ENCODE data around the gene NGEF.
A peak's percentile ranks its signal among the peaks of the same experiment; 100 is the strongest.
"Not testable (repeated sequence)": the region's sequence is repeated elsewhere in the genome, so short reads cannot be mapped to it uniquely, and the experiment has no call there.

NGEF gene

GRCh38 chr2:232908695-232909094 lies 104.4 kb downstream of the NGEF start:
- no peak for TF ChIP-seq CTCF (conservative IDR thresholded peaks at IDR 0.05; ENCODE audit: low read length)
- DNase-seq (ENCODE audit: low read depth), result no peak
- H3K4me3 ChIP-seq (ENCODE audit: low read length), result no peak overlapping the region

GRCh38 chr2:232907718-232908085 lies 105.4 kb downstream of the NGEF start:
- H3K4me3 ChIP-seq (ENCODE audit: low read length); DNase-seq (ENCODE audit: low read depth): not testable (repeated sequence)

- H3K4me3 ChIP-seq (ENCODE audit: low read length); DNase-seq (ENCODE audit: low read depth): not testable (repeated sequence)
Observed at GRCh38 chr2:232906867-232907717, 106.0 kb downstream of the NGEF start.

GRCh38 chr2:232903989-232904388 lies 109.1 kb downstream of the NGEF start:
- TF ChIP-seq CTCF (conservative IDR thresholded peaks at IDR 0.05; ENCODE audit: low read length), result no peak
- H3K4me3 ChIP-seq (ENCODE audit: low read length), result no peak overlapping the region
- no peak for DNase-seq (ENCODE audit: low read depth)

GRCh38 chr2:232901736-232902578 lies 111.1 kb downstream of the NGEF start:
- TF ChIP-seq CTCF (conservative IDR thresholded peaks at IDR 0.05; ENCODE audit: low read length), result no peak
- H3K4me3 ChIP-seq (ENCODE audit: low read length), result no peak overlapping the region
- peak; percentile 82 for DNase-seq (ENCODE audit: low read depth)

- DNase-seq (ENCODE audit: low read depth), result no peak
- TF ChIP-seq CTCF (conservative IDR thresholded peaks at IDR 0.05; ENCODE audit: low read length), result no peak
- no peak overlapping the region for H3K4me3 ChIP-seq (ENCODE audit: low read length)
Observed at GRCh38 chr2:232900811-232901735, 112.0 kb downstream of the NGEF start.

- no peak overlapping the region for H3K4me3 ChIP-seq (ENCODE audit: low read length)
- DNase-seq (ENCODE audit: low read depth), result peak; percentile 42
- TF ChIP-seq CTCF (conservative IDR thresholded peaks at IDR 0.05; ENCODE audit: low read length), result no peak
Observed at GRCh38 chr2:232898592-232899543, 114.2 kb downstream of the NGEF start.

All from AG10803 (cell line).